ENCODE results near the gene GALNT2. TPM values are rescaled to one million over a fixed set of nuclear protein-coding genes. Genes with fewer than 3 reads are reported as not detected.

The GALNT2 gene
- total and polyA plus RNA-seq, 9 donors = 30.3 to 89.2 (median 79.2) TPM

- H3K4me3 ChIP-seq (ENCODE audit: low read length) = no peak overlapping the region
- H3K9me3 ChIP-seq (replicated peaks; ENCODE audit: control insufficient read depth, low read depth, low read length) = no peaks in the 10 kb centered on the region
- no peak overlapping the region for H3K27ac ChIP-seq (ENCODE audit: low read length)
- H3K27me3 ChIP-seq (ENCODE audit: control insufficient read depth, insufficient read depth, low read length) = no peaks in the 10 kb centered on the region
- H3K36me3 ChIP-seq (ENCODE audit: control insufficient read depth, insufficient read depth, low read length) = no peaks in the 10 kb centered on the region
- no peak for DNase-seq
- WGBS (ENCODE audit: insufficient coverage) = 33% methylated on average over 2 of the region's 7 CpGs
- H3K4me1 ChIP-seq (ENCODE audit: control insufficient read depth, insufficient read depth, low read length) = peaks cover 43% of the 10 kb centered on the region
Observed at GRCh38 chr1:230150615-230151014, 83.6 kb downstream of the GALNT2 start.

GRCh38 chr1:230151924-230152468 lies 85.0 kb downstream of the GALNT2 start:
- H3K9me3 ChIP-seq (replicated peaks; ENCODE audit: control insufficient read depth, low read depth, low read length) = no peaks in the 10 kb centered on the region
- no peak for DNase-seq
- H3K27ac ChIP-seq (ENCODE audit: low read length) = no peak overlapping the region
- H3K36me3 ChIP-seq (ENCODE audit: control insufficient read depth, insufficient read depth, low read length) = no peaks in the 10 kb centered on the region
- H3K27me3 ChIP-seq (ENCODE audit: control insufficient read depth, insufficient read depth, low read length) = no peaks in the 10 kb centered on the region
- no peak overlapping the region for H3K4me3 ChIP-seq (ENCODE audit: low read length)
- 80% methylated on average over 4 of the region's 7 CpGs for WGBS (ENCODE audit: insufficient coverage)
- peaks cover 40% of the 10 kb centered on the region for H3K4me1 ChIP-seq (ENCODE audit: control insufficient read depth, insufficient read depth, low read length)

GRCh38 chr1:230152999-230153398 lies 86.0 kb downstream of the GALNT2 start:
- no peak overlapping the region for H3K27ac ChIP-seq (ENCODE audit: low read length)
- H3K4me1 ChIP-seq (ENCODE audit: control insufficient read depth, insufficient read depth, low read length) = peaks cover 37% of the 10 kb centered on the region
- 94% methylated on average over 3 of the region's 6 CpGs for WGBS (ENCODE audit: insufficient coverage)
- no peaks in the 10 kb centered on the region for H3K36me3 ChIP-seq (ENCODE audit: control insufficient read depth, insufficient read depth, low read length)
- H3K9me3 ChIP-seq (replicated peaks; ENCODE audit: control insufficient read depth, low read depth, low read length) = no peaks in the 10 kb centered on the region
- no peak overlapping the region for H3K4me3 ChIP-seq (ENCODE audit: low read length)
- DNase-seq = no peak
- H3K27me3 ChIP-seq (ENCODE audit: control insufficient read depth, insufficient read depth, low read length) = no peaks in the 10 kb centered on the region

GRCh38 chr1:230153641-230154296 lies 86.7 kb downstream of the GALNT2 start:
- 54% methylated on average over 2 of the region's 11 CpGs for WGBS (ENCODE audit: insufficient coverage)
- Histone ChIP-seq H3K27me3 (ENCODE audit: control insufficient read depth, insufficient read depth, low read length) (no peaks in the 10 kb centered on the region), H3K4me3 (ENCODE audit: low read length) (no peak overlapping the region), H3K9me3 (replicated peaks; ENCODE audit: control insufficient read depth, low read depth, low read length) (no peaks in the 10 kb centered on the region), H3K27ac (ENCODE audit: low read length) (peak overlapping the region; percentile 55), H3K4me1 (ENCODE audit: control insufficient read depth, insufficient read depth, low read length) (peaks cover 44% of the 10 kb centered on the region), H3K36me3 (ENCODE audit: control insufficient read depth, insufficient read depth, low read length) (no peaks in the 10 kb centered on the region)
- no peak for DNase-seq

GRCh38 chr1:230155021-230155420 lies 88.0 kb downstream of the GALNT2 start:
- no peak overlapping the region for H3K27ac ChIP-seq (ENCODE audit: low read length)
- 68% methylated on average over 8 of the region's 19 CpGs for WGBS (ENCODE audit: insufficient coverage)

GRCh38 chr1:230156068-230156467 lies 89.0 kb downstream of the GALNT2 start:
- H3K4me1 ChIP-seq (ENCODE audit: control insufficient read depth, insufficient read depth, low read length) = peaks cover 37% of the 10 kb centered on the region
- no peak for DNase-seq
- no peak overlapping the region for H3K4me3 ChIP-seq (ENCODE audit: low read length)
- H3K9me3 ChIP-seq (replicated peaks; ENCODE audit: control insufficient read depth, low read depth, low read length) = no peaks in the 10 kb centered on the region
- H3K36me3 ChIP-seq (ENCODE audit: control insufficient read depth, insufficient read depth, low read length) = no peaks in the 10 kb centered on the region
- H3K27ac ChIP-seq (ENCODE audit: low read length) = no peak overlapping the region
- 83% methylated on average over 4 of the region's 5 CpGs for WGBS (ENCODE audit: insufficient coverage)
- H3K27me3 ChIP-seq (ENCODE audit: control insufficient read depth, insufficient read depth, low read length) = no peaks in the 10 kb centered on the region

More at GRCh38 chr1:230155021-230155420, 88.0 kb downstream of the GALNT2 start:
- Histone ChIP-seq H3K9me3 (replicated peaks; ENCODE audit: control insufficient read depth, low read depth, low read length) (no peaks in the 10 kb centered on the region), H3K27me3 (ENCODE audit: control insufficient read depth, insufficient read depth, low read length) (no peaks in the 10 kb centered on the region), H3K4me3 (ENCODE audit: low read length) (no peak overlapping the region), H3K36me3 (ENCODE audit: control insufficient read depth, insufficient read depth, low read length) (no peaks in the 10 kb centered on the region), H3K4me1 (ENCODE audit: control insufficient read depth, insufficient read depth, low read length) (peaks cover 46% of the 10 kb centered on the region)
- DNase-seq = no peak

GRCh38 chr1:230156536-230156935 lies 89.5 kb downstream of the GALNT2 start:
- Histone ChIP-seq H3K27me3 (ENCODE audit: control insufficient read depth, insufficient read depth, low read length) (no peaks in the 10 kb centered on the region), H3K9me3 (replicated peaks; ENCODE audit: control insufficient read depth, low read depth, low read length) (no peaks in the 10 kb centered on the region), H3K36me3 (ENCODE audit: control insufficient read depth, insufficient read depth, low read length) (no peaks in the 10 kb centered on the region), H3K4me3 (ENCODE audit: low read length) (no peak overlapping the region), H3K4me1 (ENCODE audit: control insufficient read depth, insufficient read depth, low read length) (peaks cover 37% of the 10 kb centered on the region), H3K27ac (ENCODE audit: low read length) (no peak overlapping the region)
- DNase-seq = no peak
- WGBS (ENCODE audit: insufficient coverage) = 100% methylated on average over 1 of the region's 4 CpGs

GRCh38 chr1:230157420-230158390 lies 90.7 kb downstream of the GALNT2 start:
- Histone ChIP-seq H3K9me3 (replicated peaks; ENCODE audit: control insufficient read depth, low read depth, low read length) (no peaks in the 10 kb centered on the region), H3K27me3 (ENCODE audit: control insufficient read depth, insufficient read depth, low read length) (no peaks in the 10 kb centered on the region), H3K4me1 (ENCODE audit: control insufficient read depth, insufficient read depth, low read length) (peaks cover 37% of the 10 kb centered on the region), H3K36me3 (ENCODE audit: control insufficient read depth, insufficient read depth, low read length) (no peaks in the 10 kb centered on the region), H3K4me3 (ENCODE audit: low read length) (no peak overlapping the region), H3K27ac (ENCODE audit: low read length) (no peak overlapping the region)
- DNase-seq = no peak
- 53% methylated on average over 9 of the region's 12 CpGs for WGBS (ENCODE audit: insufficient coverage)

- DNase-seq = no peak
- Histone ChIP-seq H3K9me3 (replicated peaks; ENCODE audit: control insufficient read depth, low read depth, low read length) (no peaks in the 10 kb centered on the region), H3K27ac (ENCODE audit: low read length) (no peak overlapping the region), H3K27me3 (ENCODE audit: control insufficient read depth, insufficient read depth, low read length) (no peaks in the 10 kb centered on the region), H3K4me3 (ENCODE audit: low read length) (no peak overlapping the region), H3K4me1 (ENCODE audit: control insufficient read depth, insufficient read depth, low read length) (peaks cover 39% of the 10 kb centered on the region), H3K36me3 (ENCODE audit: control insufficient read depth, insufficient read depth, low read length) (no peaks in the 10 kb centered on the region)
- WGBS (ENCODE audit: insufficient coverage) = 61% methylated on average over 3 of the region's 12 CpGs
Observed at GRCh38 chr1:230158415-230159291, 91.6 kb downstream of the GALNT2 start.

All from muscle of leg (tissue), 11 donors.